Upper lobe of left lung (tissue), 6 donors: Measurements from ENCODE around the gene RNF213. TPM values are rescaled to one million over a fixed set of nuclear protein-coding genes. Genes with fewer than 3 reads are reported as not detected.

Experiments used
- ATAC-seq, 2 donors: fragments of 200-7000 bp; cut with Tn5 transposase; one replicate each; pipeline ENCODE4 v1.9.1; 2022; ENCODE audit warnings: mild to moderate bottlenecking in 2 of 2, moderate library complexity in 2 of 2; ENCODE audit not compliant: low FRiP score in 2 of 2
- DNase-seq, 2 donors: peaks; one replicate each; pipeline ENCODE4 v3.0.0-alpha.2; 2019 to 2020
- H3K27ac ChIP-seq, 4 donors: fragments of 200-600 bp; sonication (generic); one replicate each; pipeline ENCODE4 v1.5.1; 2016 to 2019
- H3K27me3 ChIP-seq, 4 donors: fragments of 200-600 bp; sonication (generic); one replicate each; pipeline ENCODE4 v1.5.1; 2017 to 2019
- H3K36me3 ChIP-seq, 4 donors: fragments of 200-600 bp; sonication (generic); one replicate each; pipeline ENCODE4 v1.5.1; 2016 to 2019
- H3K4me1 ChIP-seq, 4 donors: fragments of 200-600 bp; sonication (generic); one replicate each; pipeline ENCODE4 v1.5.1; 2018 to 2019
- H3K4me3 ChIP-seq, 4 donors: fragments of 200-600 bp; sonication (generic); one replicate each; pipeline ENCODE4 v1.5.1; 2017 to 2019; ENCODE audit warnings: mild to moderate bottlenecking in 2 of 4, moderate library complexity in 1 of 4
- H3K9me3 ChIP-seq, 4 donors: fragments of 200-600 bp; sonication (generic); one replicate each; pipeline ENCODE4 v1.5.1; 2018 to 2019
- CTCF ChIP-seq, 6 experiments: fragments of 450-650 bp in 4 of 6; fragments of 200-600 bp in 2 of 6; sonication (generic) in 2 of 6; IDR thresholded peaks; one replicate each; pipeline ENCODE4 v1.5.1; 2016 to 2019; ENCODE audit warnings: antibody characterized with exemption in 6 of 6
- EP300 ChIP-seq, 4 donors: sonication (generic); formaldehyde crosslinking; IDR thresholded peaks; one replicate each; pipeline ENCODE4 v1.5.1; 2017; ENCODE audit warnings: antibody characterized with exemption in 4 of 4, control low read depth in 2 of 4
- POLR2A ChIP-seq, 4 donors: fragments of 450-650 bp; IDR thresholded peaks; one replicate each; pipeline ENCODE4 v1.5.1; 2016 to 2017; ENCODE audit warnings: antibody characterized with exemption in 4 of 4, mild to moderate bottlenecking in 2 of 4
- POLR2AphosphoS5 ChIP-seq, 2 donors: sonication (generic); formaldehyde crosslinking; IDR thresholded peaks; one replicate each; pipeline ENCODE4 v1.5.1; 2017; ENCODE audit warnings: antibody characterized with exemption in 2 of 2
- WGBS, 2 donors: methylation state at CpG; one replicate each; pipeline ENCODE4 v1.1.5; 2017 to 2018; 5-methylcytosine and 5-hydroxymethylcytosine counted together
- total RNA-seq, 6 donors: library from RNA; depleted of rRNA in 4 of 6; stranded (reverse); fragments of >200 nt in 4 of 6; gene quantifications; one replicate each; pipeline versions ENCODE4 v1.1.0 to v1.2.1, GENCODE V29; 2016 to 2021
- donor health status: DM: no; HTN: no; CAD: no; lungs with moderate emphysema.
- donor health status: DM: no; HTN: yes; CAD: no; lungs with severe emphysema.

RNF213 gene
- total RNA-seq, 6 donors from 2014 or later: 135 to 619 (median 207) TPM

GRCh38 chr17:80345841-80346497, 85.3 kb downstream of the RNF213 start:
- peaks cover 78 to 100% (median 94%) of the 10 kb centered on the region in 4 donors for H3K36me3 ChIP-seq
- ATAC-seq: no peak

GRCh38 chr17:80346498-80347275, 86.0 kb downstream of the RNF213 start:
- no peak for DNase-seq
- Histone ChIP-seq H3K4me3 (no peak overlapping the region), H3K27ac (no peak overlapping the region), H3K4me1 (no peaks in the 10 kb centered on the region), H3K9me3 (no peaks in the 10 kb centered on the region), H3K27me3 (no peaks in the 10 kb centered on the region), H3K36me3 (peaks cover 80 to 100% (median 94%) of the 10 kb centered on the region in 4 donors)
- no peak for ATAC-seq
- TF ChIP-seq CTCF (IDR thresholded peaks at IDR 0.05) (no peak), EP300 (IDR thresholded peaks at IDR 0.05) (no peak), POLR2AphosphoS5 (IDR thresholded peaks at IDR 0.05) (no peak), POLR2A (IDR thresholded peaks at IDR 0.05) (no peak)
- 96 to 98% methylated on average over 26 to 38 of the region's 38 CpGs for WGBS, 2 donors

More at GRCh38 chr17:80345841-80346497, 85.3 kb downstream of the RNF213 start:
- H3K4me3 ChIP-seq: no peak overlapping the region
- DNase-seq: no peak
- WGBS, 2 donors: 94 to 97% methylated on average over 25 to 27 of the region's 27 CpGs
- H3K9me3 ChIP-seq: no peaks in the 10 kb centered on the region
- H3K27me3 ChIP-seq: no peaks in the 10 kb centered on the region
- TF ChIP-seq POLR2AphosphoS5 (IDR thresholded peaks at IDR 0.05) (no peak), POLR2A (IDR thresholded peaks at IDR 0.05) (no peak), CTCF (IDR thresholded peaks at IDR 0.05) (no peak), EP300 (IDR thresholded peaks at IDR 0.05) (no peak)
- no peak overlapping the region for H3K27ac ChIP-seq
- H3K4me1 ChIP-seq: no peaks in the 10 kb centered on the region

- H3K4me3 ChIP-seq: no peak overlapping the region
- H3K27ac ChIP-seq: no peak overlapping the region
- DNase-seq (no peak), ATAC-seq (no peak)
- 97 to 98% methylated on average over 19 of the region's 19 CpGs for WGBS, 2 donors
- H3K9me3 ChIP-seq: no peaks in the 10 kb centered on the region
- H3K27me3 ChIP-seq: no peaks in the 10 kb centered on the region
- peaks cover 83 to 100% (median 97%) of the 10 kb centered on the region in 4 donors for H3K36me3 ChIP-seq
- TF ChIP-seq POLR2AphosphoS5 (IDR thresholded peaks at IDR 0.05) (no peak), EP300 (IDR thresholded peaks at IDR 0.05) (no peak), POLR2A (IDR thresholded peaks at IDR 0.05) (no peak), CTCF (IDR thresholded peaks at IDR 0.05) (no peak)
- H3K4me1 ChIP-seq: no peaks in the 10 kb centered on the region
Observed at GRCh38 chr17:80347536-80347935, 86.9 kb downstream of the RNF213 start.

- Histone ChIP-seq H3K4me1 (no peaks in the 10 kb centered on the region), H3K36me3 (peaks cover 85 to 100% (median 98%) of the 10 kb centered on the region in 4 donors), H3K27ac (no peak overlapping the region), H3K27me3 (no peaks in the 10 kb centered on the region), H3K9me3 (no peaks in the 10 kb centered on the region), H3K4me3 (no peak overlapping the region)
- TF ChIP-seq POLR2A (IDR thresholded peaks at IDR 0.05) (no peak), CTCF (IDR thresholded peaks at IDR 0.05) (no peak), EP300 (IDR thresholded peaks at IDR 0.05) (no peak), POLR2AphosphoS5 (IDR thresholded peaks at IDR 0.05) (no peak)
- WGBS, 2 donors: 98% methylated on average over 20 to 24 of the region's 24 CpGs
- DNase-seq (no peak), ATAC-seq (no peak)
Observed at GRCh38 chr17:80347948-80348351, 87.3 kb downstream of the RNF213 start.
